SH-SY5Y (cell line): ENCODE data around the gene SRSF2.

Experiments used
- GATA2 ChIP-seq: IDR thresholded peaks from 2 replicates; pipeline ENCODE4 v1.6.1; 2011; ENCODE audit warnings: mild to moderate bottlenecking, low read depth, low read length
- GATA3 ChIP-seq: IDR thresholded peaks from 2 replicates; pipeline ENCODE4 v1.6.1; 2011; ENCODE audit warnings: low read depth, mild to moderate bottlenecking, low read length, moderate library complexity

- TF ChIP-seq GATA2 (no peak), GATA3 (no peak)
These were observed 35.6 kb downstream of the SRSF2 start for GRCh38 chr17:76701471-76701967.
